Measurements from ENCODE around the gene ZNF385A. TPM values are rescaled to one million over a fixed set of nuclear protein-coding genes. Genes with fewer than 3 reads are reported as not detected.

The ZNF385A gene
- polyA plus RNA-seq, 1 donor from 2014 or later = 0.46 TPM

GRCh38 chr12:54423816-54424150 is 39.2 kb upstream of the ZNF385A start:
- no peak overlapping the region for H3K4me2 ChIP-seq (ENCODE audit: low read length)
- H3K27me3 ChIP-seq (ENCODE audit: insufficient read depth, low read depth, low read length) = peaks cover 17% of the 10 kb centered on the region
- no peaks in the 10 kb centered on the region for H3K9me2 ChIP-seq (ENCODE audit: insufficient read depth, low read length)
- no peaks in the 10 kb centered on the region for H3K36me3 ChIP-seq (ENCODE audit: insufficient read depth, low read length)
- no peak overlapping the region for H3K9ac ChIP-seq (ENCODE audit: low read length)
- no peaks in the 10 kb centered on the region for H4K20me1 ChIP-seq (ENCODE audit: insufficient read depth)
- TF ChIP-seq POLR2AphosphoS5 (IDR thresholded peaks at IDR 0.05) (no peak), EZH2 (IDR thresholded peaks at IDR 0.05; ENCODE audit: borderline replicate concordance, insufficient read depth, low read length, poor library complexity, severe bottlenecking) (no peak), SMC3 (conservative IDR thresholded peaks at IDR 0.05; ENCODE audit: poor library complexity) (no peak), EP300 (conservative IDR thresholded peaks at IDR 0.05; ENCODE audit: poor library complexity, severe bottlenecking) (no peak), MXI1 (conservative IDR thresholded peaks at IDR 0.05; ENCODE audit: poor library complexity, severe bottlenecking) (no peak), RAD21 (conservative IDR thresholded peaks at IDR 0.05) (no peak), TAF1 (IDR thresholded peaks at IDR 0.05; ENCODE audit: low read depth) (no peak)
- TF ChIP-seq, protein P1, sequence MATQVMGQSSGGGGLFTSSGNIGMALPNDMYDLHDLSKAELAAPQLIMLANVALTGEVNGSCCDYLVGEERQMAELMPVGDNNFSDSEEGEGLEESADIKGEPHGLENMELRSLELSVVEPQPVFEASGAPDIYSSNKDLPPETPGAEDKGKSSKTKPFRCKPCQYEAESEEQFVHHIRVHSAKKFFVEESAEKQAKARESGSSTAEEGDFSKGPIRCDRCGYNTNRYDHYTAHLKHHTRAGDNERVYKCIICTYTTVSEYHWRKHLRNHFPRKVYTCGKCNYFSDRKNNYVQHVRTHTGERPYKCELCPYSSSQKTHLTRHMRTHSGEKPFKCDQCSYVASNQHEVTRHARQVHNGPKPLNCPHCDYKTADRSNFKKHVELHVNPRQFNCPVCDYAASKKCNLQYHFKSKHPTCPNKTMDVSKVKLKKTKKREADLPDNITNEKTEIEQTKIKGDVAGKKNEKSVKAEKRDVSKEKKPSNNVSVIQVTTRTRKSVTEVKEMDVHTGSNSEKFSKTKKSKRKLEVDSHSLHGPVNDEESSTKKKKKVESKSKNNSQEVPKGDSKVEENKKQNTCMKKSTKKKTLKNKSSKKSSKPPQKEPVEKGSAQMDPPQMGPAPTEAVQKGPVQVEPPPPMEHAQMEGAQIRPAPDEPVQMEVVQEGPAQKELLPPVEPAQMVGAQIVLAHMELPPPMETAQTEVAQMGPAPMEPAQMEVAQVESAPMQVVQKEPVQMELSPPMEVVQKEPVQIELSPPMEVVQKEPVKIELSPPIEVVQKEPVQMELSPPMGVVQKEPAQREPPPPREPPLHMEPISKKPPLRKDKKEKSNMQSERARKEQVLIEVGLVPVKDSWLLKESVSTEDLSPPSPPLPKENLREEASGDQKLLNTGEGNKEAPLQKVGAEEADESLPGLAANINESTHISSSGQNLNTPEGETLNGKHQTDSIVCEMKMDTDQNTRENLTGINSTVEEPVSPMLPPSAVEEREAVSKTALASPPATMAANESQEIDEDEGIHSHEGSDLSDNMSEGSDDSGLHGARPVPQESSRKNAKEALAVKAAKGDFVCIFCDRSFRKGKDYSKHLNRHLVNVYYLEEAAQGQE (IDR thresholded peaks at IDR 0.05; ENCODE audit: borderline replicate concordance) = no peak
- H3K9me3 ChIP-seq (ENCODE audit: low read length) = no peaks in the 10 kb centered on the region
- H3K79me2 ChIP-seq (replicated peaks; ENCODE audit: insufficient read depth, low read length) = no peaks in the 10 kb centered on the region
- H2AFZ ChIP-seq (ENCODE audit: low read depth, low read length) = no peak overlapping the region
- H3K4me3 ChIP-seq (ENCODE audit: low read length) = no peak overlapping the region
- no peaks in the 10 kb centered on the region for H3F3A ChIP-seq (ENCODE audit: insufficient read depth, low read length, poor library complexity, severe bottlenecking)
- no peak overlapping the region for H3K27ac ChIP-seq (ENCODE audit: low read length)

- no peak overlapping the region for H2AFZ ChIP-seq (ENCODE audit: low read depth, low read length)
- no peaks in the 10 kb centered on the region for H3K9me2 ChIP-seq (ENCODE audit: insufficient read depth, low read length)
- H3K9ac ChIP-seq (ENCODE audit: low read length) = no peak overlapping the region
- H3K79me2 ChIP-seq (replicated peaks; ENCODE audit: insufficient read depth, low read length) = no peaks in the 10 kb centered on the region
- H3K4me2 ChIP-seq (ENCODE audit: low read length) = no peak overlapping the region
- H4K20me1 ChIP-seq (ENCODE audit: insufficient read depth) = no peaks in the 10 kb centered on the region
- H3K36me3 ChIP-seq (ENCODE audit: insufficient read depth, low read length) = no peaks in the 10 kb centered on the region
- no peaks in the 10 kb centered on the region for H3K9me3 ChIP-seq (ENCODE audit: low read length)
- H3K27ac ChIP-seq (ENCODE audit: low read length) = no peak overlapping the region
- TF ChIP-seq RAD21 (conservative IDR thresholded peaks at IDR 0.05) (no peak), SMC3 (conservative IDR thresholded peaks at IDR 0.05; ENCODE audit: poor library complexity) (no peak), MXI1 (conservative IDR thresholded peaks at IDR 0.05; ENCODE audit: poor library complexity, severe bottlenecking) (no peak), TAF1 (IDR thresholded peaks at IDR 0.05; ENCODE audit: low read depth) (no peak), EZH2 (IDR thresholded peaks at IDR 0.05; ENCODE audit: borderline replicate concordance, insufficient read depth, low read length, poor library complexity, severe bottlenecking) (no peak), EP300 (conservative IDR thresholded peaks at IDR 0.05; ENCODE audit: poor library complexity, severe bottlenecking) (no peak), POLR2AphosphoS5 (IDR thresholded peaks at IDR 0.05) (no peak)
- TF ChIP-seq, protein P2, sequence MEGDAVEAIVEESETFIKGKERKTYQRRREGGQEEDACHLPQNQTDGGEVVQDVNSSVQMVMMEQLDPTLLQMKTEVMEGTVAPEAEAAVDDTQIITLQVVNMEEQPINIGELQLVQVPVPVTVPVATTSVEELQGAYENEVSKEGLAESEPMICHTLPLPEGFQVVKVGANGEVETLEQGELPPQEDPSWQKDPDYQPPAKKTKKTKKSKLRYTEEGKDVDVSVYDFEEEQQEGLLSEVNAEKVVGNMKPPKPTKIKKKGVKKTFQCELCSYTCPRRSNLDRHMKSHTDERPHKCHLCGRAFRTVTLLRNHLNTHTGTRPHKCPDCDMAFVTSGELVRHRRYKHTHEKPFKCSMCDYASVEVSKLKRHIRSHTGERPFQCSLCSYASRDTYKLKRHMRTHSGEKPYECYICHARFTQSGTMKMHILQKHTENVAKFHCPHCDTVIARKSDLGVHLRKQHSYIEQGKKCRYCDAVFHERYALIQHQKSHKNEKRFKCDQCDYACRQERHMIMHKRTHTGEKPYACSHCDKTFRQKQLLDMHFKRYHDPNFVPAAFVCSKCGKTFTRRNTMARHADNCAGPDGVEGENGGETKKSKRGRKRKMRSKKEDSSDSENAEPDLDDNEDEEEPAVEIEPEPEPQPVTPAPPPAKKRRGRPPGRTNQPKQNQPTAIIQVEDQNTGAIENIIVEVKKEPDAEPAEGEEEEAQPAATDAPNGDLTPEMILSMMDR (IDR thresholded peaks at IDR 0.05; ENCODE audit: poor library complexity, severe bottlenecking) = no peak
- TF ChIP-seq, protein P1 (IDR thresholded peaks at IDR 0.05; ENCODE audit: borderline replicate concordance) = no peak
- no peaks in the 10 kb centered on the region for H3F3A ChIP-seq (ENCODE audit: insufficient read depth, low read length, poor library complexity, severe bottlenecking)
- peaks cover 31% of the 10 kb centered on the region for H3K27me3 ChIP-seq (ENCODE audit: insufficient read depth, low read depth, low read length)
- H3K4me3 ChIP-seq (ENCODE audit: low read length) = no peak overlapping the region
These were observed 37.3 kb upstream of the ZNF385A start for GRCh38 chr12:54421879-54422250.
